ENCODE data around the gene TMEM120B. TPM values are rescaled to one million over a fixed set of nuclear protein-coding genes. Genes with fewer than 3 reads are reported as not detected.

TMEM120B gene
- total RNA-seq, 1 donor from 2014 or later = 9.7 TPM

DNA sequence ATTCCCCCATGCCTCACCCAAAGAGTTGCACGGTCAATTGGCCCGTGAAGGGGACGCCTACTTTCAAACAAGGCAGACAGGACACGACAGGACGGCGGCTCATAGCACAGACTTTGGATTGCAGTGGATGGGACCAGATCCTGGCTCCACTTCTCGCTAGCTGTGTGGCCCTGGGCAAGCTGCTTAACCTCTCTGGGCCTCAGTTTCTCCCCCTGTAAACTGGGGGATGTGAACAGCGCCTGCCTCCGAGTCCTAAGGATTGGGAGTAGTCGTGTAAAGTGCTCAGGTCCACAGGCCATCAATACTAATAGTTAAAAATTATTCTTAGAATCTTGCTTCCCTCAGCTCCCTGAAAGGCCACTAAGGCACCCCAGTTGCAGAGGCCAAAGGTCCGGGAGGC lies 67.9 kb downstream of the TMEM120B start:
- Histone ChIP-seq H3K4me3 (no peak overlapping the region), H3K4me1 (peaks cover 4 to 9% of the 10 kb centered on the region in 2 donors), H3K27me3 (no peaks in the 10 kb centered on the region), H3K36me3 (peaks cover 0 to 6% of the 10 kb centered on the region in 2 donors), H3K27ac (no peak overlapping the region), H3K9me3 (no peaks in the 10 kb centered on the region)
- no peak for TF ChIP-seq CTCF (IDR thresholded peaks at IDR 0.05)
- DNase-seq (ENCODE audit: low spot score in 2 of 2) = no peak
- intact Hi-C loops (cut with DNase I) = no loop called here

DNA sequence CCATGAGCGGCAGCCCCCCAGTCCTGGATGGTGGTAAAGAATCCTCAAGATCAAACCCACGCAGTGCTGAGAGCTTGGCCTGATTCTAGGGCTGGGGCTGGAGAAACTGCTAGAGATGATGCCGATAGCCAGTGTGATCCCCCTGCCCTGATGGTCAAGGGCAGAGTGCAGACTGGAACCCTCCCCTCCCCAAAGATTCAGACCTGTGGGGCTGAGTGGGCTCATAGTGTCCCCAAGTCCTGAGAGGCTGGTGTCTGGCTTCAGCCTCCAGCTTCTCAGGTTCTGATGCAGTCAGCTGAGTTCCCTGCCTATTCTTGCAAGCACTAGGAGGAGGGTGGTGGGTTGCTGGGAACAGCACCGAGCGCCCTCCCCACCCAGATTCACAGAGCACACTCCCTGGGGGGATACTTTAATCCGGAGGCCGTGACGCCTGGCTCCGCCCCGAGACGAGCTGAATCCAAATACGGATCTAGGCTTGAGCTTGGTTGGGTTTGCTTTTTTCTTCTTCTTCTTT lies 69.0 kb downstream of the TMEM120B start:
- intact Hi-C loops (cut with DNase I) = no loop called here
- H3K9me3 ChIP-seq = no peaks in the 10 kb centered on the region
- peaks cover 0 to 6% of the 10 kb centered on the region in 2 donors for H3K36me3 ChIP-seq
- H3K4me3 ChIP-seq = no peak overlapping the region
- H3K27ac ChIP-seq = peak overlapping the region; percentile 31 to 44
- H3K4me1 ChIP-seq = peaks cover 4 to 9% of the 10 kb centered on the region in 2 donors
- no peak for DNase-seq (ENCODE audit: low spot score in 2 of 2)
- H3K27me3 ChIP-seq = no peaks in the 10 kb centered on the region
- TF ChIP-seq CTCF (IDR thresholded peaks at IDR 0.05) = no peak

DNA sequence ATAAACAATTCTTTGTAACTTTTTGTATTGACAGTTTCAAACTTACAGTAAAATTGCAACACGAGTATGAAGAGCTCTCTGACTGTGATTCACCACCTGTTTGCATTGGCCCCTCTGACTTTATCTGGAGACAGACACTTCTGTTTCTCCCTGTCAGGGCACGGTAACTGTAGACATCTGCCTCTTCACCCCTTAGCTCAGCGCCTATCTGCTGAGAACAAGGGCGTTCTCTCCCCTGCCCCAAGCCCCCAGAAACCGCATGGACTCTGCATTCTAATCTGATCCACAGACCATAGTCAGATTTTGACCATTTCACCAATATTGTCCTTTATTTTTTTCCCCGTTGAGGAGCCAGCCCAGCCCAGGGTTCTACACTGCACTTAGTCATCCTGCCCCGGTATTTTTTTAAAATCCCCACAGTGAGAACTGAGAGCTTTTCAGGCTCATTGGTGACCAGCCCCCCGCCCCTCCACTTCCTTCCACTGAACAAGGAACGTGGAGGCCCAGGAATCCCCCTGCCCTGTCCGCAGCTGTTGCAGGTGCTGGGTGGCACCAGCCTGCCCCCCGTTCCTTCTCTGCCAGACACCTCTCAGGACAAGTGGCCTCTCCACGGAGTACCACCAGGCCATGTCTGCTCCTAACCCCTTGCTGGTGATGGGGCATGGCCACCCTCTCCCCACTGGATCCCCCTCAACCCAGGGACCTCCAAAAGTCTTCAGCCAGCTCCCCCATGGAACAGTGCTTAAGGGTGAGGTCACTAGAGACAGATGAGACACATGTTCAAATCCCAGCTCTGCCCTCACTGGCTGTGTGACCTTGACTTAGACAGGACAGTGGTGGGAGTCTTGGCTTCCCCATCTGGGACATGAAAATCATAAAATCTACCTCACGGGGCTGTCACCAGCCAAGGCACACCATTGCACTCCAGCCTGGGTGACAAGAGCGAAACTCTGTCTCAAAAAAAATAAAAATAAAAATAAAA lies 69.7 kb downstream of the TMEM120B start:
- intact Hi-C loops (cut with DNase I) = no loop called here
- Histone ChIP-seq H3K27me3 (no peaks in the 10 kb centered on the region), H3K4me3 (no peak overlapping the region), H3K9me3 (no peaks in the 10 kb centered on the region), H3K36me3 (peaks cover 0 to 6% of the 10 kb centered on the region in 2 donors), H3K27ac (peak overlapping the region; percentile 31 to 44), H3K4me1 (peaks cover 4 to 9% of the 10 kb centered on the region in 2 donors)
- no peak for DNase-seq (ENCODE audit: low spot score in 2 of 2)
- TF ChIP-seq CTCF (IDR thresholded peaks at IDR 0.05) = no peak

- intact Hi-C loops (cut with DNase I) = no loop called here
- DNase-seq (ENCODE audit: low spot score in 2 of 2) = no peak
- peaks cover 4 to 9% of the 10 kb centered on the region in 2 donors for H3K4me1 ChIP-seq
- no peaks in the 10 kb centered on the region for H3K9me3 ChIP-seq
- TF ChIP-seq CTCF (IDR thresholded peaks at IDR 0.05) = no peak
- no peaks in the 10 kb centered on the region for H3K27me3 ChIP-seq
- H3K4me3 ChIP-seq = no peak overlapping the region
- H3K36me3 ChIP-seq = peaks cover 0 to 6% of the 10 kb centered on the region in 2 donors
- H3K27ac ChIP-seq = no peak overlapping the region
Observed at GRCh38 chr12:121783766-121784165, 71.2 kb downstream of the TMEM120B start.

GRCh38 chr12:121784460-121784859 lies 71.9 kb downstream of the TMEM120B start:
- no peak for DNase-seq (ENCODE audit: low spot score in 2 of 2)
- Histone ChIP-seq H3K27ac (no peak overlapping the region), H3K4me3 (no peak overlapping the region), H3K27me3 (no peaks in the 10 kb centered on the region), H3K9me3 (no peaks in the 10 kb centered on the region), H3K4me1 (peaks cover 4 to 9% of the 10 kb centered on the region in 2 donors), H3K36me3 (peaks cover 0 to 6% of the 10 kb centered on the region in 2 donors)
- intact Hi-C loops (cut with DNase I) = no loop called here
- no peak for TF ChIP-seq CTCF (IDR thresholded peaks at IDR 0.05)

Data from ascending aorta (tissue), 2 donors.